Loucy (cell line): ENCODE data around the gene SCAMP2.

Experiments
- H2AFZ ChIP-seq: fragments of 200-600 bp; sonication (generic); 2 replicates; pipeline ENCODE4 v1.6.0; 2016; ENCODE audit warnings: antibody characterized with exemption, mild to moderate bottlenecking, low read length, moderate library complexity
- H3F3A ChIP-seq: fragments of 200-600 bp; 2 replicates; pipeline ENCODE4 v1.6.0; 2016; ENCODE audit warnings: antibody characterized with exemption, low read depth, mild to moderate bottlenecking
- H3K27me3 ChIP-seq: fragments of 200-600 bp; sonication (generic); 2 replicates; pipeline ENCODE4 v1.6.1; 2014; ENCODE audit warnings: low read length, mild to moderate bottlenecking; ENCODE audit not compliant: insufficient read depth, poor library complexity, severe bottlenecking
- H3K36me3 ChIP-seq: fragments of 200-600 bp; sonication (generic); 2 replicates; pipeline ENCODE4 v1.6.1; 2016; ENCODE audit warnings: low read length; ENCODE audit not compliant: insufficient read depth
- H3K4me1 ChIP-seq: fragments of 200-600 bp; sonication (generic); 2 replicates; pipeline ENCODE4 v1.5.1; 2014; ENCODE audit warnings: low read length, mild to moderate bottlenecking; ENCODE audit not compliant: insufficient read depth, poor library complexity, severe bottlenecking
- H3K4me2 ChIP-seq: fragments of 200-600 bp; sonication (generic); 2 replicates; pipeline ENCODE4 v1.6.0; 2014; ENCODE audit warnings: antibody characterized with exemption, low read length, low read depth, mild to moderate bottlenecking; ENCODE audit not compliant: poor library complexity, severe bottlenecking
- H3K4me3 ChIP-seq: fragments of 200-600 bp; sonication (generic); 2 replicates; pipeline ENCODE4 v1.5.1; 2014; ENCODE audit warnings: low read length, mild to moderate bottlenecking, mixed read lengths; ENCODE audit not compliant: poor library complexity, severe bottlenecking
- H3K79me2 ChIP-seq: fragments of 200-600 bp; sonication (generic); 2 replicates; pipeline ENCODE4 v1.6.1; 2014; ENCODE audit warnings: low read length; ENCODE audit not compliant: insufficient read depth
- H3K9ac ChIP-seq: fragments of 200-600 bp; sonication (generic); 2 replicates; pipeline ENCODE4 v1.6.0; 2014; ENCODE audit warnings: mild to moderate bottlenecking, low read depth, low read length, moderate library complexity; ENCODE audit not compliant: poor library complexity, severe bottlenecking
- H3K9me2 ChIP-seq: fragments of 200-600 bp; sonication (generic); replicated peaks from 2 replicates; pipeline ENCODE4 v1.6.1; 2016; ENCODE audit warnings: low read depth, low read length, mixed read lengths
- H3K9me3 ChIP-seq: fragments of 200-600 bp; sonication (generic); 2 replicates; pipeline ENCODE4 v1.6.1; 2014; ENCODE audit warnings: mild to moderate bottlenecking, antibody characterized with exemption, low read length, low read depth; ENCODE audit not compliant: insufficient read depth
- H4K20me1 ChIP-seq: fragments of 200-600 bp; sonication (generic); 2 replicates; pipeline ENCODE4 v1.6.0; 2014; ENCODE audit warnings: antibody characterized with exemption, low read length, mild to moderate bottlenecking; ENCODE audit not compliant: insufficient read depth, poor library complexity, severe bottlenecking
- CTCF ChIP-seq: fragments of 200-600 bp; sonication (generic); conservative IDR thresholded peaks from 2 replicates; pipeline ENCODE4 v1.5.1; 2014; ENCODE audit warnings: mild to moderate bottlenecking, antibody characterized with exemption, low read length
- EZH2phosphoT487 ChIP-seq: fragments of 200-600 bp; IDR thresholded peaks from 2 replicates; pipeline ENCODE4 v1.6.1; 2018; ENCODE audit warnings: antibody characterized with exemption, mild to moderate bottlenecking, moderate library complexity, borderline replicate concordance

Gene SCAMP2

GRCh38 chr15:74795966-74796625, 77.1 kb downstream of the SCAMP2 start:
- TF ChIP-seq CTCF, result no peak
- Histone ChIP-seq H3K79me2 (peaks cover 74% of the 10 kb centered on the region), H3K9me3 (no peaks in the 10 kb centered on the region), H2AFZ (no peak overlapping the region), H3K4me1 (peaks cover 24% of the 10 kb centered on the region), H3K9ac (no peak overlapping the region), H3K36me3 (peaks cover 51% of the 10 kb centered on the region; the same call in 1 of the 2 replicates), H3K4me3 (no peak overlapping the region), H4K20me1 (peaks cover 82% of the 10 kb centered on the region), H3K4me2 (no peak overlapping the region), H3F3A (no peaks in the 10 kb centered on the region), H3K9me2 (no peaks in the 10 kb centered on the region), H3K27me3 (no peaks in the 10 kb centered on the region)

- peaks cover 87% of the 10 kb centered on the region for H4K20me1 ChIP-seq
- H3K4me2 ChIP-seq, result no peak overlapping the region
- no peaks in the 10 kb centered on the region for H3F3A ChIP-seq
- H3K9me2 ChIP-seq, result no peaks in the 10 kb centered on the region
- peaks cover 44% of the 10 kb centered on the region; the same call in 1 of the 2 replicates for H3K36me3 ChIP-seq
- TF ChIP-seq EZH2phosphoT487 (no peak), CTCF (no peak)
- no peak overlapping the region for H2AFZ ChIP-seq
- peaks cover 86% of the 10 kb centered on the region for H3K79me2 ChIP-seq
- H3K9me3 ChIP-seq, result no peaks in the 10 kb centered on the region
- peaks cover 35% of the 10 kb centered on the region for H3K4me1 ChIP-seq
- H3K9ac ChIP-seq, result no peak overlapping the region
- H3K27me3 ChIP-seq, result no peaks in the 10 kb centered on the region
- H3K4me3 ChIP-seq, result no peak overlapping the region
Observed at GRCh38 chr15:74794970-74795349, 78.2 kb downstream of the SCAMP2 start.

GRCh38 chr15:74794248-74794969, 78.8 kb downstream of the SCAMP2 start:
- Histone ChIP-seq H3F3A (no peaks in the 10 kb centered on the region), H3K9me3 (no peaks in the 10 kb centered on the region), H3K4me3 (no peak overlapping the region), H3K27me3 (no peaks in the 10 kb centered on the region), H3K9me2 (no peaks in the 10 kb centered on the region), H3K9ac (no peak overlapping the region), H2AFZ (no peak overlapping the region), H3K4me2 (no peak overlapping the region), H3K36me3 (peaks cover 39% of the 10 kb centered on the region; the same call in 1 of the 2 replicates), H3K79me2 (peaks cover 91% of the 10 kb centered on the region), H3K4me1 (peaks cover 41% of the 10 kb centered on the region), H4K20me1 (peaks cover 87% of the 10 kb centered on the region)
- no peak for TF ChIP-seq EZH2phosphoT487
- no peak for TF ChIP-seq CTCF
